Fibroblast of lung (primary cell): Measurements from ENCODE around the gene BTK. TPM values are rescaled to one million over a fixed set of nuclear protein-coding genes. Genes with fewer than 3 reads are reported as not detected.

Source experiments
- DNase-seq, 2 donors: peaks; one replicate each; pipeline versions ENCODE4 v3.0.0 to v3.0.0-alpha.2; 2010; ENCODE audit warnings: low read depth in 2 of 2
- H2AFZ ChIP-seq: 2 replicates; pipeline ENCODE4 v1.5.1; 2012; ENCODE audit warnings: low read length, control low read depth, inconsistent platforms
- H3K27ac ChIP-seq: 2 replicates; pipeline ENCODE4 v1.5.1; 2011; ENCODE audit warnings: low read length, control low read depth; ENCODE audit not compliant: insufficient read depth
- H3K27me3 ChIP-seq: 2 replicates; pipeline ENCODE4 v1.5.1; 2011; ENCODE audit warnings: mild to moderate bottlenecking, low read length; ENCODE audit not compliant: control insufficient read depth, insufficient read depth
- H3K36me3 ChIP-seq: 2 replicates; pipeline ENCODE4 v1.5.1; 2011; ENCODE audit warnings: low read length; ENCODE audit not compliant: control insufficient read depth, insufficient read depth
- H3K4me1 ChIP-seq: 2 replicates; pipeline ENCODE4 v1.5.1; 2011; ENCODE audit warnings: low read length; ENCODE audit not compliant: control insufficient read depth, insufficient read depth; ENCODE audit errors: extremely low read depth
- H3K4me2 ChIP-seq: 2 replicates; pipeline ENCODE4 v1.5.1; 2011; ENCODE audit warnings: low read length, control low read depth; ENCODE audit not compliant: insufficient read depth; ENCODE audit errors: extremely low read depth
- H3K4me3 ChIP-seq, 4 experiments: fragments of 200-600 bp in 1 of 4; sonication (generic) in 1 of 4; replicated peaks in 1 of 4; 2 replicates each; pipeline ENCODE4 v1.5.1; 2011 to 2016; ENCODE audit warnings: low read length in 4 of 4, low read depth in 3 of 4, mild to moderate bottlenecking in 3 of 4, control low read depth in 2 of 4, inconsistent platforms in 1 of 4, mixed read lengths in 1 of 4; ENCODE audit not compliant: insufficient read depth in 1 of 4; ENCODE audit errors: control extremely low read depth in 1 of 4
- H3K79me2 ChIP-seq: 2 replicates; pipeline ENCODE4 v1.5.1; 2012; ENCODE audit warnings: mild to moderate bottlenecking, low read length, inconsistent platforms; ENCODE audit not compliant: control insufficient read depth, insufficient read depth
- H3K9ac ChIP-seq: 2 replicates; pipeline ENCODE4 v1.5.1; 2011; ENCODE audit warnings: mild to moderate bottlenecking, low read length, control low read depth; ENCODE audit not compliant: insufficient read depth
- H3K9me3 ChIP-seq: 2 replicates; pipeline ENCODE4 v1.5.1; 2012; ENCODE audit warnings: low read depth, low read length; ENCODE audit not compliant: control insufficient read depth, insufficient read depth
- H4K20me1 ChIP-seq: 2 replicates; pipeline ENCODE4 v1.5.1; 2011; ENCODE audit warnings: low read length; ENCODE audit not compliant: control insufficient read depth, insufficient read depth; ENCODE audit errors: extremely low read depth
- CTCF ChIP-seq, 2 donors: IDR thresholded peaks in 1 of 2; conservative IDR thresholded peaks in 1 of 2; 1 replicate in 1 of 2; 2 replicates in 1 of 2; pipeline ENCODE4 v1.5.1; 2011 to 2012; ENCODE audit warnings: low read length in 2 of 2, control low read depth in 1 of 2, inconsistent platforms in 1 of 2, low read depth in 1 of 2, mild to moderate bottlenecking in 1 of 2
- EZH2 ChIP-seq: IDR thresholded peaks from 2 replicates; pipeline ENCODE4 v1.5.1; 2012; ENCODE audit warnings: low read length, control low read depth, mild to moderate bottlenecking; ENCODE audit errors: missing control alignments
- polyA plus RNA-seq, 2 donors: library from polyadenylated mRNA; depleted of rRNA in 1 of 2; stranded (reverse) in 1 of 2; unstranded in 1 of 2; fragments of >200 nt; gene quantifications; 2 replicates each; pipeline ENCODE4 v1.2.1, GENCODE V29; 2011 to 2012; ENCODE audit warnings: missing spikeins in 1 of 2
- total RNA-seq: library from RNA; depleted of rRNA; stranded (reverse); fragments of >200 nt; gene quantifications from 2 replicates; pipeline ENCODE4 v1.2.1, GENCODE V29; 2014

Gene BTK
- total and polyA plus RNA-seq, 2 donors (not counting 1 experiment from before 2014, with no cell fraction given) = 0.05 TPM; not detected in 1

- no peak for TF ChIP-seq CTCF (conservative IDR thresholded peaks at IDR 0.05 in 1 of 2, IDR thresholded peaks at IDR 0.05 in 1 of 2; ENCODE audit: low read depth in 1 of 2, low read length in 2 of 2)
- TF ChIP-seq EZH2 = no peak
- H3K4me2 ChIP-seq = no peak overlapping the region
- no peaks in the 10 kb centered on the region for H3K4me1 ChIP-seq
- no peaks in the 10 kb centered on the region for H3K27me3 ChIP-seq
- no peaks in the 10 kb centered on the region for H4K20me1 ChIP-seq
- H3K36me3 ChIP-seq = no peaks in the 10 kb centered on the region
- no peak overlapping the region for H2AFZ ChIP-seq
- no peaks in the 10 kb centered on the region for H3K9me3 ChIP-seq
- DNase-seq = no peak
- no peak overlapping the region for H3K4me3 ChIP-seq
- H3K79me2 ChIP-seq = peaks cover 8% of the 10 kb centered on the region
- no peak overlapping the region for H3K27ac ChIP-seq
- no peak overlapping the region for H3K9ac ChIP-seq
These were observed 31.2 kb upstream of the BTK start for GRCh38 chrX:101417190-101417589.

GRCh38 chrX:101416691-101417090 is 30.7 kb upstream of the BTK start:
- Histone ChIP-seq H3K36me3 (no peaks in the 10 kb centered on the region), H3K79me2 (peaks cover 13% of the 10 kb centered on the region), H3K4me3 (no peak overlapping the region), H3K9ac (no peak overlapping the region), H3K4me2 (no peak overlapping the region), H3K27me3 (no peaks in the 10 kb centered on the region), H3K9me3 (no peaks in the 10 kb centered on the region), H4K20me1 (no peaks in the 10 kb centered on the region), H3K4me1 (no peaks in the 10 kb centered on the region), H2AFZ (no peak overlapping the region), H3K27ac (no peak overlapping the region)
- TF ChIP-seq EZH2 (no peak), CTCF (conservative IDR thresholded peaks at IDR 0.05 in 1 of 2, IDR thresholded peaks at IDR 0.05 in 1 of 2; ENCODE audit: low read depth in 1 of 2, low read length in 2 of 2) (no peak)
- DNase-seq = no peak

GRCh38 chrX:101415180-101416145 is 29.5 kb upstream of the BTK start:
- H4K20me1 ChIP-seq = no peaks in the 10 kb centered on the region
- TF ChIP-seq CTCF (conservative IDR thresholded peaks at IDR 0.05 in 1 of 2, IDR thresholded peaks at IDR 0.05 in 1 of 2; ENCODE audit: low read depth in 1 of 2, low read length in 2 of 2) = peak; percentile 51 to 64
- TF ChIP-seq EZH2 = no peak
- peaks cover 23% of the 10 kb centered on the region for H3K79me2 ChIP-seq
- no peaks in the 10 kb centered on the region for H3K36me3 ChIP-seq
- H3K4me3 ChIP-seq = no peak overlapping the region
- no peak overlapping the region for H3K9ac ChIP-seq
- no peak overlapping the region for H3K27ac ChIP-seq
- H3K27me3 ChIP-seq = no peaks in the 10 kb centered on the region
- no peaks in the 10 kb centered on the region for H3K4me1 ChIP-seq
- peak; percentile 68 to 87 for DNase-seq
- no peak overlapping the region for H2AFZ ChIP-seq
- H3K9me3 ChIP-seq = no peaks in the 10 kb centered on the region
- H3K4me2 ChIP-seq = no peak overlapping the region
